GM20000 (cell line): ENCODE measurements around the gene CILP2.

ENCODE experiments used
- DNase-seq: peaks from one replicate; pipeline ENCODE4 v3.0.0; 2012; ENCODE audit warnings: low spot score
- TF ChIP-seq, protein P1 (sequence below): IDR thresholded peaks from 2 replicates; pipeline ENCODE4 v1.5.1; 2012; ENCODE audit warnings: mild to moderate bottlenecking, control low read depth; ENCODE audit errors: extremely low read depth, missing control alignments

CILP2 gene

DNA sequence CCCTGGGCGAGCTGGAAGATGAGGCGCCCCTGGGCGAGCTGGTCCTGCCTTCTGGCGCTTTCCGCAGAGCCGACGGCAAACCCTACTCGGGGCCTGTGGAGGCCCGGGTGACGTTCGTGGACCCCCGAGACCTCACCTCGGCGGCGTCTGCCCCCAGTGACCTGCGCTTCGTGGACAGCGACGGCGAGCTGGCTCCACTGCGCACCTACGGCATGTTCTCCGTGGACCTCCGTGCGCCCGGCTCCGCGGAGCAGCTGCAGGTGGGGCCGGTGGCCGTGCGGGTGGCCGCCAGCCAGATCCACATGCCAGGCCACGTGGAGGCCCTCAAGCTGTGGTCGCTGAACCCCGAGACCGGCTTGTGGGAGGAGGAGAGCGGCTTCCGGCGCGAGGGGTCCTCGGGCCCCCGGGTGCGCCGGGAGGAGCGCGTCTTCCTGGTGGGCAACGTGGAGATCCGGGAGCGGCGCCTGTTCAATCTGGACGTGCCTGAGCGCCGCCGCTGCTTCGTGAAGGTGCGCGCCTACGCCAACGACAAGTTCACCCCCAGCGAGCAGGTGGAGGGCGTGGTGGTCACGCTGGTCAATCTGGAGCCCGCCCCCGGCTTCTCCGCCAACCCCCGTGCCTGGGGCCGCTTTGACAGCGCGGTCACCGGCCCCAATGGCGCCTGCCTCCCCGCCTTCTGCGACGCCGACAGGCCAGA is 6.3 kb downstream of the CILP2 start:
- TF ChIP-seq, protein P1, sequence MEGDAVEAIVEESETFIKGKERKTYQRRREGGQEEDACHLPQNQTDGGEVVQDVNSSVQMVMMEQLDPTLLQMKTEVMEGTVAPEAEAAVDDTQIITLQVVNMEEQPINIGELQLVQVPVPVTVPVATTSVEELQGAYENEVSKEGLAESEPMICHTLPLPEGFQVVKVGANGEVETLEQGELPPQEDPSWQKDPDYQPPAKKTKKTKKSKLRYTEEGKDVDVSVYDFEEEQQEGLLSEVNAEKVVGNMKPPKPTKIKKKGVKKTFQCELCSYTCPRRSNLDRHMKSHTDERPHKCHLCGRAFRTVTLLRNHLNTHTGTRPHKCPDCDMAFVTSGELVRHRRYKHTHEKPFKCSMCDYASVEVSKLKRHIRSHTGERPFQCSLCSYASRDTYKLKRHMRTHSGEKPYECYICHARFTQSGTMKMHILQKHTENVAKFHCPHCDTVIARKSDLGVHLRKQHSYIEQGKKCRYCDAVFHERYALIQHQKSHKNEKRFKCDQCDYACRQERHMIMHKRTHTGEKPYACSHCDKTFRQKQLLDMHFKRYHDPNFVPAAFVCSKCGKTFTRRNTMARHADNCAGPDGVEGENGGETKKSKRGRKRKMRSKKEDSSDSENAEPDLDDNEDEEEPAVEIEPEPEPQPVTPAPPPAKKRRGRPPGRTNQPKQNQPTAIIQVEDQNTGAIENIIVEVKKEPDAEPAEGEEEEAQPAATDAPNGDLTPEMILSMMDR = no peak
- DNase-seq = no peak

DNA sequence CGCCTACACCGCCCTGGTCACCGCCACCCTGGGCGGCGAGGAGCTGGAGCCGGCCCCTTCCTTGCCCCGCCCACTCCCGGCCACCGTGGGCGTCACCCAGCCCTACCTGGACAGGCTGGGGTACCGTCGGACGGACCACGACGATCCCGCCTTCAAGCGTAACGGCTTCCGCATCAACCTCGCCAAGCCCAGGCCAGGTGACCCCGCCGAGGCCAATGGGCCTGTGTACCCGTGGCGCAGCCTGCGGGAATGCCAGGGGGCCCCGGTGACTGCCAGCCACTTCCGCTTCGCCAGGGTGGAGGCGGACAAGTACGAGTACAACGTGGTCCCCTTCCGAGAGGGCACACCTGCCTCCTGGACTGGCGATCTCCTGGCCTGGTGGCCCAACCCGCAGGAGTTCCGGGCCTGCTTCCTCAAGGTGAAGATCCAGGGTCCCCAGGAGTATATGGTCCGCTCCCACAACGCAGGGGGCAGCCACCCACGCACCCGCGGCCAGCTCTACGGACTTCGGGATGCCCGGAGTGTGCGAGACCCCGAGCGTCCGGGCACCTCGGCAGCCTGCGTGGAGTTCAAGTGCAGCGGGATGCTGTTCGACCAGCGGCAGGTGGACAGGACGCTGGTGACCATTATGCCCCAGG is 7.0 kb downstream of the CILP2 start:
- no peak for DNase-seq
- TF ChIP-seq, protein P1 = no peak

DNA sequence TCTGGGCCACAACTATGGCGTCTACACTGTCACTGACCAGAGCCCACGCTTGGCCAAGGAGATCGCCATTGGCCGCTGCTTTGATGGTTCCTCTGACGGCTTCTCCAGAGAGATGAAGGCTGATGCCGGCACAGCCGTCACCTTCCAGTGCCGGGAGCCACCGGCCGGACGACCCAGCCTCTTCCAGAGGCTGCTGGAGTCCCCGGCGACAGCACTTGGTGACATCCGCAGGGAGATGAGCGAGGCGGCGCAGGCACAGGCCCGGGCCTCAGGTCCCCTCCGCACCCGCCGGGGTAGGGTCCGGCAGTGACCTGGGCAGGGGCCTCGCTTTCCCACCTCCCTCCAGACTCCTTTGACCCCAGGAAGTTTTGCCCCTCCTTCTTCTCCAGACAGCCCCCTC is 7.6 kb downstream of the CILP2 start:
- TF ChIP-seq, protein P1 = no peak
- DNase-seq = no peak

DNA sequence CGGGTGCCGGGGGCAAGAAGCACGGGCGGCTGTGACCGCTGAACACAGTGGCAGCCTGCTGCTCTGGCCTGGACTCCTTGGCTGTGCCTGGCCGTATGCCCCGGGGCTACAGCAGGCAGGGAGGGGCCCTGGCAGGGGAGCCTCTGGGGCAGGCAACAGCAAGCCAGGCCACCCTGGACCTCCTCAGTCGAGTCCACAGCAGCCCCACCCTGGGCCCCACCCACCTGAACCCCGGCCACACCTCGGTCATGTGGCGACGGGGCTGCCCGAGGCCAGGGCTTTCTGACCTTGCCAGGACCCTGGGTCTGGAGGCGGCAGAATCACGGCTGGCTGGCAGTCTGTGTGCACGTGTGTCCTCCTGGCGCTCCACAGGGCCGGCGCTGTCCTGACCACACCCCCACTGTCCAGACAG is 8.7 kb downstream of the CILP2 start:
- TF ChIP-seq, protein P1 = no peak
- DNase-seq = no peak

DNA sequence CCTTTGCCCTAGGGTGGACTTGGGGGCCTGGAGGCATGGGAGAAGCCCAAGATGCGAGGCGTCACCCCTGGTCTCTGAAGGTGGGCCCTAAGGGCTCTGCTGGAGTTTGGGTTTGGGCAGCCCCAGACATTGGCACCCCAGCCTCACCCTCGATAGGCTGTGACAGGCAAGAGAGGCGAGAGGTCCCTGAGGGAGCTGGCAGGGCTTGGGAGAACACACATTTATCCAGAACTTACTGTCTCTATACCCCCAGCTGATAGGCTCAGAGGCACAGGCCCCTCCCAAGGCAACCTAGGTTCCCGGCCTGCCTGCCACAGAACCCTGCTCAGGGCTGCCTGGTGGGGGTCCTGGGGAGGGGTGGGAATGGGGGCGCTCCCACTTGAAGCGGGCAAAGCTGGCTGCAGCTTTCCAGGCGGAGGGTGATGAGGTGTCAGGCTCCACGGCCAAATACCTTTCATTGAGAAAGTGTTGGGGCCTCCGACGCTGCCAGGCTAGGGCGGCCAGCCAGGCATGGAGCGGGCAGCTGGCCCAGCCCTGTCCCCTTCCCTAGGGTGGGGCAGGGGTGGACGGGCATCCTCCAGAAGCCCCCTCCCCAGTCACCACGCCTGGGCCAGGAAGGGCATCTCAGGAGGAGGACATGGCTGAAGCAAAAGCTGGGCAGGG is 9.7 kb downstream of the CILP2 start:
- no peak for DNase-seq
- TF ChIP-seq, protein P1 = no peak

DNA sequence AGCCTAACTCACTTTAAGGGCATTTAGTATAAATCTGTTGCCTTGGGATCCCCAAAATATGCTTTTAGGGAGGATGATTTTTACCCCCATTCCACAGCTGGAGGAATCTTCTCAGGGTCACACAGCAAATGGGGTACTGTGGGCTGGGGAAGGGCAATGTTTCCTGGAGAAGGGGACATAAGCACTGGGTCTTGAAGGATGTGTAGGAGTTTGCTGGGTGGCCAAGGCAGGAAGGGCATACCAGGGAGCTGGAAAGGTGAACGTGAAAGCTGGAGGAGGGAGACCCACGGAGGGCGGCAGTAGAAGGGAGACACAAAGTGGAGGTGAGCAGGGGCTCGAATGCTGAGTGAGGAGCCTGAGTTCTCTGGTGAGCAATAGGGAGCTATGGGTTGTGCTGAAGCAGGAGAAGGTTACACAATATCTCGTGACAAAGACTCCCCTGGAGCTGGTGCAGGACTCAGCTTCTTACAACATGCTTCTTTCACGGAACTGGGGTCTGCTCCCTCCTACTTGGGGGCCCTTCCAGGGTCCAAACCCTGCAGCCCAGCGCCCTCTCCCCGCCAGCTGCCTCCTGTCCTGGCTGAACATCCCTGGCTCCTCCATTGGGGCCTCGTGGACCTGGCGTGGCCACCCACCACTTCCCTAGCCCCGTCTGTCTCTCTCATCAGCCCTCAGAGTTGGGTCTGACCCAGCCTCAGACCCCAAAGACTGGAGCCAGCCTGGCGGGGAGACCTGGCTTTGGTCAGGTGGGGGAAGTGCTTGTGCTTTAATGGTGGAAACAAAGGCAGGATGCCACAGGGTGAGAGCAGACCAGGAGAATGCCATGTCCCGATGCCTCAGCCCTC is 11.1 kb downstream of the CILP2 start:
- no peak for DNase-seq

More for the DNA sequence above, 11.1 kb downstream of the CILP2 start:
- TF ChIP-seq, protein P1 = no peak
